NB4 (cell line): Measurements from ENCODE around the gene CCDC154.

ENCODE experiments used
- MYC ChIP-seq: IDR thresholded peaks from 2 replicates; pipeline ENCODE4 v1.6.1; 2011; ENCODE audit warnings: low read depth, low read length
- POLR2A ChIP-seq: IDR thresholded peaks from 2 replicates; pipeline ENCODE4 v1.6.1; 2011; ENCODE audit warnings: mild to moderate bottlenecking; ENCODE audit not compliant: insufficient read length; ENCODE audit errors: extremely low read depth
- TF ChIP-seq, protein P1 (sequence below): IDR thresholded peaks from one replicate; pipeline ENCODE4 v1.5.1; 2012; ENCODE audit warnings: low read depth, low read length
- TF ChIP-seq, protein P2 (sequence below): IDR thresholded peaks from 2 replicates; pipeline ENCODE4 v1.6.1; 2011; ENCODE audit warnings: low read depth, low read length

DNA sequence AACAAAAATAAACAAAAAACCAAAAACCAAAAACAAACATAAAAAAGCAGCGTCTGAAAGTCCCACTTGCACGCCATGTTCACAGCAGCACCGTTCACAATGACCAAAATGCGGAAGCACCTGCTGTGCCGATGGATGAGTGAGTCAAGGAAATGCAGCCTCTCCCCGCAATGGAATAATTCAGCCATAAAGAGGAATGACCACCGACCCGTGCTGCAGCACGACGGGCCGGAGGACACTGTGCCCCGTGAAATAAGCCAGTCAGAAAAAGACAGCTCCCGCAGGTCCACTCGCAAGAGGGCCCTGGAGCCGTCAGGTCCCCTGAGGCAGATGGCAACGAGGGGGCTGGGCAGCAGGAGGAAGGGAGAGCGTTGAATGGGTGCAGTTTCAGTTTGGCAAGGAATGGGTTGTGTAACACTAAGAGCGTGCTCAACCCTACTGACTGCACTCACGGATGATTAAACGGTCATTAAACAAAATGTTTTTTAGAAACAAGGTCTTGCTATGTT, 25.4 kb upstream of the CCDC154 start:
- TF ChIP-seq, protein P1, sequence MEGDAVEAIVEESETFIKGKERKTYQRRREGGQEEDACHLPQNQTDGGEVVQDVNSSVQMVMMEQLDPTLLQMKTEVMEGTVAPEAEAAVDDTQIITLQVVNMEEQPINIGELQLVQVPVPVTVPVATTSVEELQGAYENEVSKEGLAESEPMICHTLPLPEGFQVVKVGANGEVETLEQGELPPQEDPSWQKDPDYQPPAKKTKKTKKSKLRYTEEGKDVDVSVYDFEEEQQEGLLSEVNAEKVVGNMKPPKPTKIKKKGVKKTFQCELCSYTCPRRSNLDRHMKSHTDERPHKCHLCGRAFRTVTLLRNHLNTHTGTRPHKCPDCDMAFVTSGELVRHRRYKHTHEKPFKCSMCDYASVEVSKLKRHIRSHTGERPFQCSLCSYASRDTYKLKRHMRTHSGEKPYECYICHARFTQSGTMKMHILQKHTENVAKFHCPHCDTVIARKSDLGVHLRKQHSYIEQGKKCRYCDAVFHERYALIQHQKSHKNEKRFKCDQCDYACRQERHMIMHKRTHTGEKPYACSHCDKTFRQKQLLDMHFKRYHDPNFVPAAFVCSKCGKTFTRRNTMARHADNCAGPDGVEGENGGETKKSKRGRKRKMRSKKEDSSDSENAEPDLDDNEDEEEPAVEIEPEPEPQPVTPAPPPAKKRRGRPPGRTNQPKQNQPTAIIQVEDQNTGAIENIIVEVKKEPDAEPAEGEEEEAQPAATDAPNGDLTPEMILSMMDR, result no peak
- peak; percentile 54 for TF ChIP-seq POLR2A
- TF ChIP-seq, protein P2, sequence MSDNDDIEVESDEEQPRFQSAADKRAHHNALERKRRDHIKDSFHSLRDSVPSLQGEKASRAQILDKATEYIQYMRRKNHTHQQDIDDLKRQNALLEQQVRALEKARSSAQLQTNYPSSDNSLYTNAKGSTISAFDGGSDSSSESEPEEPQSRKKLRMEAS, result no peak
- TF ChIP-seq MYC, result peak; percentile 8; the same call in 1 of the 2 replicates
